B cell (primary cell): Measurements from ENCODE around the gene KCTD14.

Source experiments
- CTCF ChIP-seq: fragments of 200-600 bp; IDR thresholded peaks from one replicate; pipeline ENCODE4 v1.8.0; 2022; ENCODE audit warnings: antibody characterized with exemption, mild to moderate bottlenecking
- EZH2 ChIP-seq: IDR thresholded peaks from 2 replicates; pipeline ENCODE4 v1.6.1; 2012; ENCODE audit warnings: borderline replicate concordance, low read depth, mild to moderate bottlenecking, moderate library complexity, low read length; ENCODE audit not compliant: insufficient read depth, poor library complexity, severe bottlenecking

GRCh38 chr11:78020246-78020645, 2.8 kb downstream of the KCTD14 start:
- TF ChIP-seq CTCF (no peak), EZH2 (no peak)
